Activated CD8-positive, alpha-beta memory T cell treated with anti-CD3 and anti-CD28 coated beads, Interleukin-2, amount 10 ng/mL, durations not matched to agents 7 days and 5 days (primary cell): ENCODE data around the gene NIF3L1. TPM values are rescaled to one million over a fixed set of nuclear protein-coding genes. Genes with fewer than 3 reads are reported as not detected.

ENCODE experiments used
- ATAC-seq: fragments of 150-1000 bp; cut with Tn5 transposase; one replicate; pipeline ENCODE4 v1.10.0; 2021; ENCODE audit warnings: moderate library complexity
- CTCF ChIA-PET: fragments of 350-600 bp; sonication (Branson Sonifier 250); formaldehyde crosslinking; loops from one replicate; lab custom pipeline; 2021; ENCODE audit warnings: antibody characterized with exemption; lab: Charles Lee
- DNase-seq: peaks from one replicate; pipeline ENCODE4 v3.0.0-alpha.2; 2020
- H3K27ac Mint-ChIP-seq: one replicate; pipeline ENCODE4 v1.8.0; 2021; ENCODE audit warnings: mild to moderate bottlenecking, mixed read lengths
- H3K27me3 Mint-ChIP-seq: one replicate; pipeline ENCODE4 v1.8.0; 2021; ENCODE audit warnings: mixed read lengths
- H3K36me3 Mint-ChIP-seq: one replicate; pipeline ENCODE4 v1.8.0; 2021; ENCODE audit warnings: mild to moderate bottlenecking, mixed read lengths
- H3K4me1 Mint-ChIP-seq: one replicate; pipeline ENCODE4 v1.8.0; 2021; ENCODE audit warnings: mixed read lengths
- H3K4me3 Mint-ChIP-seq: one replicate; pipeline ENCODE4 v1.8.0; 2021; ENCODE audit warnings: mild to moderate bottlenecking, moderate library complexity, mixed read lengths
- H3K9me3 Mint-ChIP-seq: one replicate; pipeline ENCODE4 v1.8.0; 2022; ENCODE audit warnings: low read depth, mixed read lengths
- total RNA-seq, 2 experiments: library from RNA; stranded (reverse); gene quantifications; one replicate each; pipeline ENCODE4 v1.2.3, GENCODE V29; 2021

NIF3L1 gene, protein sequence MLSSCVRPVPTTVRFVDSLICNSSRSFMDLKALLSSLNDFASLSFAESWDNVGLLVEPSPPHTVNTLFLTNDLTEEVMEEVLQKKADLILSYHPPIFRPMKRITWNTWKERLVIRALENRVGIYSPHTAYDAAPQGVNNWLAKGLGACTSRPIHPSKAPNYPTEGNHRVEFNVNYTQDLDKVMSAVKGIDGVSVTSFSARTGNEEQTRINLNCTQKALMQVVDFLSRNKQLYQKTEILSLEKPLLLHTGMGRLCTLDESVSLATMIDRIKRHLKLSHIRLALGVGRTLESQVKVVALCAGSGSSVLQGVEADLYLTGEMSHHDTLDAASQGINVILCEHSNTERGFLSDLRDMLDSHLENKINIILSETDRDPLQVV
- total RNA-seq = 10 to 100 TPM; 28.3 to 37.6 TPM

DNA sequence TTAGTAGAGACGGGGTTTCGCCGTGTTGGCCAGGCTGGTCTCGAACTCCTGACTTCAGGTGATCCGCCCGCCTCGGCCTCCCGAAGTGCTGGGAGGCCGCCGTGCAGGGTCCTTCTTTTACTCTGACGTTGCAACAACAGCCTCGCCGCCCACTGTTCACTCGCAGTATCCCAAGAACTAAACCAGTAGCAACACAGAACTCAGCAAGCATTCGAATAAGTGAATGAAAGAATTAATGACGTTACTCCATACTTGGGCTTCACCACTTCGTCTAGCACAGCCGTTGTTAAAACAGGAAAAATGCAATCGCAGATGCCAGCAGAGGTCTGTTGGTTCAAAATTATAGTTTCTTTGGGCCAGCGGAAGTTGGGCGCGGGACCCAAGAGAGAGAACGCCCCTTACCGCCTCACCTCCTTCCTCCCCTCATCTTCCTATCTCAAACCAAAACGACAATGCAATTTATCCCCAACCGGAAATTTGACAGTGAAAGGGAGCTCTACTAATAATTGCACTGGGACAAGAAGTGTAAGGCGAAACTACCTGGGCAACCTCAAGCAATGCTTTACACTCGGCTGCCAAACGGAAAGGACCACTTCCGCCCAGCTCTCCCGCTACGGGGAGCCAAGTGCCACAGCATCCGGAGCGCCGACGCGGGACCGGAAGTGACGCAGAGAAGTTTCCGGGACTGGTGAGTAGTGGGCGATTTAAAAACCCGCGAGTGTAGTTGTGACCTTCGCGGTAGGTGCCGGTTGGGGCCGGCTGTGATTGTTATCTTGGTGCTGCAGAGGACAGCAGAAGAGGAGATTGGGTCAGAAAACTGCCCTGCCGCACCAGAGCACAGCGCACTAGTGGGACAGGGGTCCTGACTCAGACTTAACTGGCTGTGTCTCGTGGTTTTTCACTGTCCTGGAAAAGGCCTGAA lies at the start of gene NIF3L1, which contains the start of gene PPIL3:
Gene NIF3L1 (plus strand): TSS at position 668 of the 922 bp plus-strand sequence. CDS start 2,573 bp downstream, outside the sequence.
Gene PPIL3 (minus strand): TSS at position 374 of the 922 bp plus-strand sequence. CDS start 1,462 bp downstream, outside the sequence.
- Mint-ChIP-seq H3K36me3 (peaks cover 22% of the 10 kb centered on the region), H3K4me1 (peaks cover 52% of the 10 kb centered on the region), H3K27ac (peak within 1 kb of the TSS; percentile 97), H3K27me3 (no peaks in the 10 kb centered on the region), H3K4me3 (peak within 1 kb of the TSS; percentile 89), H3K9me3 (no peaks in the 10 kb centered on the region)
- DNase-seq = peak; percentile 99
- CTCF ChIA-PET = interaction anchor here (0.8 to 2.1 kb wide), 16 partner anchors 9 to 344 kb away, joined by 3 to 17 read pairs (median 4); partner anchors contain the start of genes CASP10, CFLAR, CLK1 and ORC2
- peak; percentile 78 for ATAC-seq

DNA sequence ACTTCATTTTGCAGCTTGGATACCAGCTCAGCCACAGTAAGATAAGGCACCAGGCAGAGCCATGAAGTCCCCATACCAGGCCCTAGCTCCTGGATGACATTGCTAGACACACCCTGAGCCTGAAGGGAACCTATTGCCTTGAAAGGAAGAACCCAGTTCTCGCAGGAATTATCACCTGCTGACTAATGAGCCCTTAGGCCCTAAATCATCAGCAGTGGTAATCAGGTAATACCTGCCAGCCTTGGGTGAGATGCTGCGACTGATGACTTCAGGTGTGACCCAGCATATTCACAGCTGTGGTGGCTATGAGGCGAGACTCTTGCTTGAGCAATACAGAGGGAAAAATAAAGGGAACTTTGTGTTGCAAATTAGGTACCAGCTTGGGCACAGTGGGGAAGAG lies 49.7 kb upstream of the NIF3L1 start:
- CTCF ChIA-PET = no interaction called here
- Mint-ChIP-seq H3K27ac (no peak overlapping the region), H3K4me3 (no peak overlapping the region), H3K9me3 (peaks cover 3% of the 10 kb centered on the region), H3K27me3 (peaks cover 4% of the 10 kb centered on the region), H3K36me3 (peaks cover 2% of the 10 kb centered on the region), H3K4me1 (no peaks in the 10 kb centered on the region)
- ATAC-seq (no peak), DNase-seq (no peak)

DNA sequence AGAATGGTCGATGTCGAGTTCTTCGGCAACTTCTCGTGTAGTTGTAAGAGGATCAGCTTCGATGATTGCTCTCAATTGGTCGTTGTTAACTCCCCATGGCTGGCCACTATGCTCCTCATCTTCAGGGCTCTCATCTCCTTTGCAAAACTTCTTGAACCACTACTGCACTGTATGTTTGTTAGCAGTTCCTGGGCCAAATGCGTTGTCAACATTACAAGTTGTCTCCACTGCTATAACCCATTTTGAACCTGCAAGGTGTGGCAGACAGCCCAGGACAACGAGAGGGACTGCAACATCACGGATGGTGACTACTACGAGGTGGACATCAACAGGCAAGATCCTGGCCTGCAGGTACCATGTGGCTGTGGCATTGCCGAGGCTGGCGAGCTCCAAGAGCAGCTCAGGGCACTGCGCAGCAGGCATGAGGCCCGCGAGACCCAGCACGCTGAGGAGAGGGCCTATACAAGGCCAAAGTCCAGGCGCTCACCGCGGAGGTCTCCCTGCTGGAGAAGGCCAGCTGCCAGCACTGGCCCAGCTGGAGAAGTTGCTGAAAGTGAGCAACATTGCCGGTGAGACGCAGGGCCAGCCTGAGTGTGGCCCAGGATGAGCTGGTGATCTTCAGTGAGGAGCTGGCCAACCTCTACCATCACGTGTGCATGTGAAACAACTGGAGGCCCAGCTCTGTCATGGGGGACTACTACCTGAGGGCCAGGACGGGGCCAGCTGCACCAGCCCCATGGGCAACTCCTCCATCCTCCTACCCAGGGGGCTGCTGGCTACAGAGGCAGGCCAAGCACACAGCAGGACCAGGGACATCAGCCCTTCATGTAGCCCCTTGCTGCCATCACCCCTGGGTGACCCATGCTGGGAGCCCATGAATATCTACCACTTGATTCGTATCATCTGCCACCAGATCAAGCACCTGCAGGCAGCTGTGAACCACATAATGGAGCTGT lies 44.9 kb upstream of the NIF3L1 start:
- ATAC-seq (no peak), DNase-seq (no peak)
- Mint-ChIP-seq H3K36me3 (no peaks in the 10 kb centered on the region), H3K4me1 (peaks cover 2% of the 10 kb centered on the region), H3K27me3 (peaks cover 4% of the 10 kb centered on the region), H3K9me3 (no peaks in the 10 kb centered on the region), H3K27ac (no peak overlapping the region), H3K4me3 (no peak overlapping the region)
- CTCF ChIA-PET = interaction anchor here (0.9 kb wide), 1 partner anchor 15 kb away, joined by 3 read pairs; no protein-coding TSS in a partner anchor

DNA sequence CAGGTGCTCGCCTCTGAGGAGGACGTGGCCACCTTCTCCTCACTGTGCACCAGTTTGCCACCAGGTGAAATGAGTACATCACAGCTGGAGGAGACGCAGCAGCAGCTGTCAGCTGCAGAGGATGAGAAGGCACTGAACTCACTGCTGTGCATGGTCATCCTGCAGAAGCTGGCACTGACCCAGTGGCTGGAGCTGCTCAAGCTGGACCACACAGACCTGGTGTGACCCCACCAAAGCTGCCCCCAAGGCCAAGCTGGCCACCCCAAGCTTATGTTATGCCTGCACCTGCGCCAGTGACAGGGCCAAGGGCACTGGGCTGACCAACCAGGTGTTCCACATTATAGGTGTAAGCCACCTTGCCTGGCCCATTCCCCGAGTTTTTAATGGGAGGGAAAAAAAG lies 44.0 kb upstream of the NIF3L1 start:
- DNase-seq (no peak), ATAC-seq (no peak)
- Mint-ChIP-seq H3K9me3 (no peaks in the 10 kb centered on the region), H3K27me3 (peaks cover 4% of the 10 kb centered on the region), H3K27ac (no peak overlapping the region), H3K4me1 (peaks cover 2% of the 10 kb centered on the region), H3K4me3 (no peak overlapping the region), H3K36me3 (no peaks in the 10 kb centered on the region)
- CTCF ChIA-PET = interaction anchor here (0.9 to 1.4 kb wide), 3 partner anchors 13 to 24 kb away, joined by 3 to 6 read pairs (median 3); no protein-coding TSS in a partner anchor

DNA sequence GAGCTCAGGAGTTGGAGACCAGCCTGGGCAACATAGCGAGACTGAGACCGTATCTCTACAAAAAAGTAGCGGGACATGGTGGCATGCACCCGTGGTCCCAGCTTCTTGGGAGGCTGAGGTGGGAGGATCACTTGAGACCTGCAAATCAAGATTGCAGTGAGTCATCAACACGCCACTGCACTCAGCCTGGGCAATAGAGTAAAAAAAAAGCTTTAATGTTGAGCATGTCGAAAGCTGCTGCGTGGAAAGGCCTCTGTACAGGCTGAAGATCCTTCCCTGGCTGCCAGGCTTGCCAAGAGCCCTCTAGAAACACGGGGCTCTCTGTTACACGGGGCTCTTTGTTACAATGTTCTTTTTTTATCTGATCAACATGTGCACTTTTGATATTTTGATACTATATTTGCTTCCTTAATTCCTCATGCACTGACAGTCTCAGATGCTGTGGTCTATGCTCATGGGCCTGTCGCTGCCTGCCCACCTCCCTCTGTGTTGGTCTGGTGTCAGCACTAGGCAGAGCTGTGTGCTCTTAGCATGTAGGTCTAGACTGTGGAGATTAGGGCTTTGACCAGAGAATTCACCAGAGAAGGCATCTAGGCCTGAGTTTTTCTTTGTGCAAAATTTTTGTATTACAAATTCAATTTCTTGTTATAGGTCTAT lies 43.4 kb upstream of the NIF3L1 start:
- no peaks in the 10 kb centered on the region for H3K9me3 Mint-ChIP-seq
- H3K36me3 Mint-ChIP-seq = peaks cover 6% of the 10 kb centered on the region
- CTCF ChIA-PET = interaction anchor here (0.9 to 1.4 kb wide), 3 partner anchors 13 to 24 kb away, joined by 3 to 6 read pairs (median 3); no protein-coding TSS in a partner anchor
- H3K4me1 Mint-ChIP-seq = peaks cover 2% of the 10 kb centered on the region
- ATAC-seq = no peak
- peaks cover 4% of the 10 kb centered on the region for H3K27me3 Mint-ChIP-seq
- H3K4me3 Mint-ChIP-seq = no peak overlapping the region
- no peak for DNase-seq
- H3K27ac Mint-ChIP-seq = no peak overlapping the region

DNA sequence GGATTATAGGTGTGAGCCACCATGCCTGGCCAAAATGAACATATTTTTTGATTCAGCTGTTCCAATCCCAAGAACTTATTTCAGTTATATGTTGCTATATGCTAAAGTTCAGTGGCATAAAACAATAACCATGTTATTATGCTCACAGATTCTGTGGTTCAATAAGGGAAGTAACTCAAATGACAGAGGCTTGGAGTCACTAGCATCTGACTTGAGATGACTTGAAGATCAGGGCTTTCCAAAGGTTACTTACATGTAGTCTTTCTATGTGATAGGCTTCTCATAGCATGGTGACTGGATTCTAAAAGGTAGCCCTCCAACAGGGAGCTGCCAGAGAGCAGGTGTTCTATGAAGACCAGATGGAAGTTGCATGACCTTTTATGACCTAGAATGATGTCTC lies 41.9 kb upstream of the NIF3L1 start:
- CTCF ChIA-PET = interaction anchor here (0.6 kb wide), 1 partner anchor 363 kb away, joined by 3 read pairs; no protein-coding TSS in a partner anchor
- no peak overlapping the region for H3K27ac Mint-ChIP-seq
- H3K4me1 Mint-ChIP-seq = peaks cover 3% of the 10 kb centered on the region
- H3K9me3 Mint-ChIP-seq = no peaks in the 10 kb centered on the region
- no peak for DNase-seq
- no peak for ATAC-seq
- H3K36me3 Mint-ChIP-seq = peaks cover 20% of the 10 kb centered on the region
- H3K27me3 Mint-ChIP-seq = peaks cover 4% of the 10 kb centered on the region
- no peak overlapping the region for H3K4me3 Mint-ChIP-seq

DNA sequence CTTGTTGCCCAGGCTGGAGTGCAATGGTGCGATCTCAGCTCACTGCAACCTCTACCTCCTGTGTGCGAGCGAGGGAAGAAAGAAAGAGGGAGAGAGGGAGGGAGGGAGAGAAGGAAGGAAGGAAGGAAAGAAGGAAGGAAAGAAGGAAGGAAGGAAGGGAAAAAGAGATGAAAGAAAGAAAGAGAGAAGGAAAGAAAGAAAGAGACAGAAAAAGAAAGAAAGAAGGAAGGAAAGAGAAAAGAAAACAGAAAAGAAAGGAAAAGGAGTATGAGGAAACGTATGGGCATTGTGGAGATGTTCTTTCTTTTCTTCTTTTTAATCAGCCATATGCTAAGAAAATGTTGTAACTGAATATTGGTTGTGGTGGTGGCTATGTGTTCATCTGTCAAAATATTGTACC lies 41.2 kb upstream of the NIF3L1 start:
- Mint-ChIP-seq H3K4me3 (no peak overlapping the region), H3K4me1 (peaks cover 3% of the 10 kb centered on the region), H3K27ac (no peak overlapping the region), H3K36me3 (peaks cover 26% of the 10 kb centered on the region), H3K27me3 (no peaks in the 10 kb centered on the region), H3K9me3 (no peaks in the 10 kb centered on the region)
- ATAC-seq = no peak
- CTCF ChIA-PET = no interaction called here
- DNase-seq = no peak

DNA sequence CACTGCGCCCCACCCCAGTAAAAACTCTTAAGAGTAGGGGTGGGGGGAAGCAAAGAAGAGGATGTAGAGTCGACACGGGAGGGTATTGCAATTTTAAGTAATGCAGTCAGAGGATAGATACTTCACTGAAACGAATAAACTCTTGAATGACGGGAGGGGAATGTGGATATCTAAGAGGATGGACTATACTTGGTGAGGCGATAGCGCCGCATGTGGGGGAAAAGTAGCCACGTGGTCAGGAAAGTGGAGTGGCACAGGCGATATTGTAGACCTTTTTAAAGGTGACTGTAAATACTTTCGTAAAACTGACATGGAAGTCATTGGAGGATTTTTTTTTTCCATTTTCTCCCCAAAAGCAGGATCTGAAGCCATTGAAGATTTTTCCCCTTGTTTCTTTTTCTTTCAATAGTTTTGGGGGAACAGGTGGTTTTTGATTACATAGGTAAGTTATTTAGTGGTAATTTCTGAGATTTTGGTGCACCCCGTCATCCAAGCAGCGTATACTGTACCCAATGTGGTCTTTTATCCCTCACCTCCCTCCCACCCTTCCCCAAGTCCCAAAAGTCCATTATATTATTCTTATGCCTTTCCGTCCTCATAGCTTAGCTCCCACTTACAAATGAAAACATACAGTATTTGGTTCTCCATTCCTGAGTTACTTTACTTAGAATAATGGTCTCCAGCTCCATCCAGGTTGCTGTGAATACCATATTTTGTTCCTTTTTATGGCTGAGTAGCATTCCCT lies 38.5 kb upstream of the NIF3L1 start:
- no peak for ATAC-seq
- H3K36me3 Mint-ChIP-seq = peaks cover 46% of the 10 kb centered on the region
- H3K4me3 Mint-ChIP-seq = no peak overlapping the region
- DNase-seq = no peak
- no peaks in the 10 kb centered on the region for H3K27me3 Mint-ChIP-seq
- H3K9me3 Mint-ChIP-seq = no peaks in the 10 kb centered on the region
- H3K4me1 Mint-ChIP-seq = peaks cover 3% of the 10 kb centered on the region
- CTCF ChIA-PET = no interaction called here
- no peak overlapping the region for H3K27ac Mint-ChIP-seq

DNA sequence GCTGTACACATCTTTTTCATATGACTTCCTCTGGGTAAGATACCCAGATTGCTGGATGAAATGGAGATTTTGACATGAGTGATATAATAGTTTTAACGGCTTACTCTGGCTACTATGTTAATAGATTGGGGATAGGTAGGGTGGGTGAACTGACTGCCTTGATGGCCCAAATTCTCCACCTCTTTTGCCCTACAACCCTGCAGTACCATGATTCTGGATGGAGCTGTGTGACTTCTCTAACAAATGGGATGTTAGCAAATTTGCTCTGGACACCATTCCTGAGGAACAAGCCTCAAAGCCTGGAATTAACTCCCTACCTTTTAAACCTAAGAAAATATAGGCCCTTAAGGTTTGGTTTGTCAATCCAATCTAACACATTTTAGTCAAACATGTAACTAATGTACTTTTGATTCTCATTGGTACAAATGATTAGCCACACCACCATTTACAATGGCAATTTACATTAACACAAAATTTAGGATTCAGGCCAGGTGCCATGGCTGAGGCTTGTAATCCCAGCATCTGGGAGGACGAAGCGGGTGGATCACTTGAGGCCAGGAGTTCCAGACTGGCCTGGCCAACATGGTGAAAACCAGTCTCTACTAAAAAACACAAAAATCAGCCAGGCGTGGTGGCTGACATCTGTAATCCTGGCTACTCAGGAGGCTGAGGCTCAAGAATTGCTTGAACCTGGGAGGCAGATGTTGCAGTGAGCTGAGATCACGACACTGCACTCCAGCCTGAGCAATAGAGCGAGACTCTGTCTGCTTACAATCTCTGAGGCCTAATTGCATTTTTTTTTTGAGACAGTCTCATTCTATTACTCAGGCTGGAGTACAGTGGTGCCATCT lies 37.5 kb upstream of the NIF3L1 start:
- DNase-seq (no peak), ATAC-seq (no peak)
- Mint-ChIP-seq H3K27me3 (no peaks in the 10 kb centered on the region), H3K9me3 (no peaks in the 10 kb centered on the region), H3K36me3 (peaks cover 51% of the 10 kb centered on the region), H3K4me1 (peaks cover 5% of the 10 kb centered on the region), H3K27ac (no peak overlapping the region), H3K4me3 (no peak overlapping the region)
- CTCF ChIA-PET = no interaction called here

DNA sequence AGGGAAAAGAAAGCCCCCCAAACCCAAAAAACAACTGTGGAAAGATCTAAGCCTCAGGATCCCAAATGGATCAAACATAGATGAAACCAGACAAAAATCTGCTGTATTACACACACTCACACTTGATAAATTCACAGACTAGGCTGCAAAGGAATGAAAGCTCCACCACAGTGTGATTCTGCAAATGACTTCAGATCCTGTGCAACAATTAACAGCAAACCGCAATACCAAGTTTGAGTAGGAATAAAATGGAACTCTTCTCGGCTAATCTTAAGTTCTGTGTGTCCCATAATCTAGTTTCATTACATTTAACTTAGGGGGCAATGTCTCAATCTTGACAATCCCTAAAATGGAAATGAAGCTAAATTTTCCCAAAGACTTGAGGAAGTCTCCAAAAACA lies 36.6 kb upstream of the NIF3L1 start:
- ATAC-seq (no peak), DNase-seq (no peak)
- Mint-ChIP-seq H3K9me3 (no peaks in the 10 kb centered on the region), H3K27me3 (no peaks in the 10 kb centered on the region), H3K27ac (no peak overlapping the region), H3K36me3 (peaks cover 61% of the 10 kb centered on the region), H3K4me3 (no peak overlapping the region), H3K4me1 (peaks cover 15% of the 10 kb centered on the region)
- CTCF ChIA-PET = no interaction called here

DNA sequence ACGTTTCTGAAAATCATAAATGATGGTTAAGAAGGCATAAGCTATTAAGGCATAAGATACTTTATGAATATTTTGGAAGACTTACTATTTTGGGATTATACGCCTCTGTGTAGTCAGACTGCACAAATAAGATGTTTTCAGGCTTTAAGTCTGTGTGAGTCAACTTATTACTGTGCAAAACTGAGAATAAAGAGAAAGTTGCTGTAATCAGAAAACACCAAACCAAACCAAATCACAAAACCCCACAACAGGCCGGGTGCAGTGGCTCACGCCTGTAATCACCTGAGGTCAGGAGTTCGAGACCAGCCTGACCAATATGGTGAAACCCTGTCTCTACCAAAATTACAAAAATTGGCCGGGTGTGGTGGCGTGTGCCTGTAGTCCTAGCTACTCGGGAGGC lies 32.4 kb upstream of the NIF3L1 start:
- H3K4me1 Mint-ChIP-seq = peaks cover 45% of the 10 kb centered on the region
- no peak overlapping the region for H3K27ac Mint-ChIP-seq
- ATAC-seq = no peak
- CTCF ChIA-PET = interaction anchor here (1.6 kb wide), 1 partner anchor 301 kb away, joined by 4 read pairs; no protein-coding TSS in a partner anchor
- no peak overlapping the region for H3K4me3 Mint-ChIP-seq
- H3K9me3 Mint-ChIP-seq = no peaks in the 10 kb centered on the region
- no peaks in the 10 kb centered on the region for H3K27me3 Mint-ChIP-seq
- peaks cover 84% of the 10 kb centered on the region for H3K36me3 Mint-ChIP-seq
- no peak for DNase-seq
